Measurements from ENCODE around the gene ZSCAN21. TPM values are rescaled to one million over a fixed set of nuclear protein-coding genes. Genes with fewer than 3 reads are reported as not detected.
A peak's percentile ranks its signal among the peaks of the same experiment; 100 is the strongest.
"Not testable (repeated sequence)": the region's sequence is repeated elsewhere in the genome, so short reads cannot be mapped to it uniquely, and the experiment has no call there.

ZSCAN21 gene
- total RNA-seq = 8.4 TPM
- long read RNA-seq, partial matches to known transcripts = 2 of 13 reads
- long read RNA-seq, other reads (novel, unspliced or antisense) = 8 of 13 reads

- Histone ChIP-seq H3K4me1 (peaks cover 12% of the 10 kb centered on the region), H3K9me3 (no peaks in the 10 kb centered on the region), H3K36me3 (peaks cover 6% of the 10 kb centered on the region), H3K27ac (peak within 1 kb of the TSS; percentile 93), H3K27me3 (ENCODE audit: low read depth) (no peaks in the 10 kb centered on the region), H3K4me3 (peak within 1 kb of the TSS; percentile 86)
- intact Hi-C loops (cut with DNase I) = no loop called here
- peak; percentile 90 for DNase-seq
- ATAC-seq = peak; percentile 96 to 98
- peak; percentile 22 for TF ChIP-seq CTCF (IDR thresholded peaks at IDR 0.05)
These were observed at the start of gene ZSCAN21 for GRCh38 chr7:100049441-100050291. ZSCAN21 (plus strand) TSS chr7:100049774; CDS start chr7:100057007, 7,233 bp downstream.

- TF ChIP-seq CTCF (IDR thresholded peaks at IDR 0.05) = no peak
- no peak for ATAC-seq
- H3K27ac ChIP-seq = no peak overlapping the region
- H3K4me3 ChIP-seq = no peak overlapping the region
- intact Hi-C loops (cut with DNase I) = no loop called here
- H3K36me3 ChIP-seq = no peaks in the 10 kb centered on the region
- no peaks in the 10 kb centered on the region for H3K9me3 ChIP-seq
- no peaks in the 10 kb centered on the region for H3K27me3 ChIP-seq (ENCODE audit: low read depth)
- peaks cover 33% of the 10 kb centered on the region for H3K4me1 ChIP-seq
- no peak for DNase-seq
These were observed 49.3 kb upstream of the ZSCAN21 start for GRCh38 chr7:100000239-100000638.

GRCh38 chr7:100003711-100004661 lies 45.6 kb upstream of the ZSCAN21 start:
- intact Hi-C loops (cut with DNase I) = no loop called here
- TF ChIP-seq CTCF (IDR thresholded peaks at IDR 0.05) = no peak
- Histone ChIP-seq H3K27me3 (ENCODE audit: low read depth) (no peaks in the 10 kb centered on the region), H3K36me3 (no peaks in the 10 kb centered on the region), H3K27ac (peak overlapping the region; percentile 56), H3K9me3 (no peaks in the 10 kb centered on the region), H3K4me1 (peaks cover 18% of the 10 kb centered on the region), H3K4me3 (no peak overlapping the region)
- peak; percentile 82 for DNase-seq
- peak; percentile 95 to 99 for ATAC-seq

- Histone ChIP-seq H3K27ac (no peak overlapping the region), H3K27me3 (ENCODE audit: low read depth) (no peaks in the 10 kb centered on the region), H3K9me3 (no peaks in the 10 kb centered on the region), H3K36me3 (no peaks in the 10 kb centered on the region), H3K4me3 (no peak overlapping the region), H3K4me1 (peaks cover 18% of the 10 kb centered on the region)
- TF ChIP-seq CTCF (IDR thresholded peaks at IDR 0.05) = no peak
- intact Hi-C loops (cut with DNase I) = no loop called here
- DNase-seq (no peak), ATAC-seq (no peak)
These were observed 41.7 kb upstream of the ZSCAN21 start for GRCh38 chr7:100007887-100008286.

- no peak overlapping the region for H3K4me3 ChIP-seq
- no peaks in the 10 kb centered on the region for H3K27me3 ChIP-seq (ENCODE audit: low read depth)
- no peak for TF ChIP-seq CTCF (IDR thresholded peaks at IDR 0.05)
- H3K36me3 ChIP-seq = no peaks in the 10 kb centered on the region
- H3K4me1 ChIP-seq = peaks cover 19% of the 10 kb centered on the region
- no peak for ATAC-seq
- DNase-seq = peak; percentile 54
- intact Hi-C loops (cut with DNase I) = no loop called here
- H3K9me3 ChIP-seq = no peaks in the 10 kb centered on the region
- H3K27ac ChIP-seq = no peak overlapping the region
These were observed 41.0 kb upstream of the ZSCAN21 start for GRCh38 chr7:100008525-100008924.

GRCh38 chr7:100009952-100010351 lies 39.6 kb upstream of the ZSCAN21 start:
- H3K27ac ChIP-seq; H3K4me1 ChIP-seq; H3K9me3 ChIP-seq; H3K4me3 ChIP-seq; ATAC-seq; H3K36me3 ChIP-seq; DNase-seq; intact Hi-C loops (cut with DNase I); H3K27me3 ChIP-seq (ENCODE audit: low read depth): not testable (repeated sequence)
